Epithelial cell of esophagus (primary cell): ENCODE measurements around the gene GPR84.
A peak's percentile ranks its signal among the peaks of the same experiment; 100 is the strongest.

Experiments used
- DNase-seq: peaks from one replicate; pipeline ENCODE4 v3.0.0; 2010; ENCODE audit warnings: low read depth
- H3K4me3 ChIP-seq: 2 replicates; pipeline ENCODE4 v1.5.1; 2011; ENCODE audit warnings: mild to moderate bottlenecking, low read length, control low read depth
- CTCF ChIP-seq: IDR thresholded peaks from 2 replicates; pipeline ENCODE4 v1.5.1; 2011; ENCODE audit warnings: low read depth, mild to moderate bottlenecking, low read length, control low read depth, inconsistent platforms; ENCODE audit not compliant: insufficient read depth; ENCODE audit errors: missing control alignments

The GPR84 gene

GRCh38 chr12:54392485-54393206, 28.4 kb upstream of the GPR84 start:
- H3K4me3 ChIP-seq, result peak overlapping the region; percentile 97
- DNase-seq, result peak; percentile 67
- TF ChIP-seq CTCF, result no peak

- TF ChIP-seq CTCF, result peak; percentile 30
- peak overlapping the region; percentile 97 for H3K4me3 ChIP-seq
- DNase-seq, result peak; percentile 82
Measured at GRCh38 chr12:54390668-54391551, 26.6 kb upstream of the GPR84 start.

GRCh38 chr12:54390176-54390667, 25.9 kb upstream of the GPR84 start:
- peak; percentile 90 for DNase-seq
- no peak for TF ChIP-seq CTCF
- peak overlapping the region; percentile 97 for H3K4me3 ChIP-seq

GRCh38 chr12:54389607-54390175, 25.4 kb upstream of the GPR84 start:
- peak overlapping the region; percentile 97 for H3K4me3 ChIP-seq
- no peak for TF ChIP-seq CTCF
- no peak for DNase-seq

GRCh38 chr12:54389134-54389508, 24.8 kb upstream of the GPR84 start:
- TF ChIP-seq CTCF, result no peak
- H3K4me3 ChIP-seq, result peak overlapping the region; percentile 97
- no peak for DNase-seq

- no peak for DNase-seq
- peak overlapping the region; percentile 97 for H3K4me3 ChIP-seq
- TF ChIP-seq CTCF, result no peak
Measured at GRCh38 chr12:54388237-54389133, 24.2 kb upstream of the GPR84 start.
